ENCODE results near the gene OR2M3. TPM values are rescaled to one million over a fixed set of nuclear protein-coding genes. Genes with fewer than 3 reads are reported as not detected.

OR2M3 gene, protein sequence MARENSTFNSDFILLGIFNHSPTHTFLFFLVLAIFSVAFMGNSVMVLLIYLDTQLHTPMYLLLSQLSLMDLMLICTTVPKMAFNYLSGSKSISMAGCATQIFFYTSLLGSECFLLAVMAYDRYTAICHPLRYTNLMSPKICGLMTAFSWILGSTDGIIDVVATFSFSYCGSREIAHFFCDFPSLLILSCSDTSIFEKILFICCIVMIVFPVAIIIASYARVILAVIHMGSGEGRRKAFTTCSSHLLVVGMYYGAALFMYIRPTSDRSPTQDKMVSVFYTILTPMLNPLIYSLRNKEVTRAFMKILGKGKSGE
- not detected in 2 replicates for total RNA-seq

GRCh38 chr1:248196965-248197364 is at the start of gene OR2M3:
Gene OR2M3, plus strand, starts transcription at chr1:248197265. Its CDS starts 5,803 bp downstream, at chr1:248203068.

GRCh38 chr1:248174521-248174920 is 22.5 kb upstream of the OR2M3 start, which contains the start of gene OR2M2:
Gene OR2M2, plus strand, starts transcription at chr1:248174821. Its CDS starts 5,165 bp downstream, at chr1:248179986.

DNA sequence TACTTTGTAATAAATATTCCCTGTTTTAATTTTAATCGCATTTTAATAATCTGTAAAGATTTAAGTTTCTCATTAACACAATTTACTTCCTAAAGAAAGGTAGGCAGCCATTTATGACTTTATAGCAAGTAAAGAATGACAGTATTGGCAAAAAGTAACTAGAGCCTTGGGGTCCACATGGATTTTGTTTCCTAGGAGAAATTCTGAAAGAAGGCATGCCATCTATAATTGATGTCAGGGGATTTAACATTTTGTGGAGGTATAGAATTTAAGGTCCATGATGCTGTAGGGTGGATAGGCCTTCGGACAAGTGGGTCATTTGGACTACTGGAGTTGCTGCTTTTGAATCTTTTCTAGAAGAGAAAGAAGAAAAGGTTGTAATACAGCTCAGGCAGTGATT is 34.1 kb downstream of the OR2M3 start, which contains the start of gene OR2M4:
OR2M4 (plus strand) TSS at position 301 of the 400 bp plus-strand sequence. CDS start 7,512 bp downstream, outside the sequence.

Other genes starting within 250 kb of the OR2M3 start
- gene OR2L8, start 248.4 kb upstream of the OR2M3 start, total RNA-seq, result not detected in 2 replicates
- gene OR2AK2, start 232.0 kb upstream of the OR2M3 start, total RNA-seq, result not detected in 2 replicates
- gene OR2L5, start 183.6 kb upstream of the OR2M3 start, total RNA-seq, result not detected in 2 replicates
- not detected in 2 replicates for gene OR2L2, start 167.2 kb upstream of the OR2M3 start, total RNA-seq
- not detected in 2 replicates for gene OR2L3, start 150.4 kb upstream of the OR2M3 start, total RNA-seq
- 0.08 and 0.23 TPM in 2 replicates for gene OR2L13, start 102.1 kb upstream of the OR2M3 start, total RNA-seq
- not detected in 2 replicates for gene OR2M5, start 52.1 kb upstream of the OR2M3 start, total RNA-seq
- gene OR2M2, start 22.4 kb upstream of the OR2M3 start, total RNA-seq, result not detected in 2 replicates
- gene OR2M4, start 34.2 kb downstream of the OR2M3 start, total RNA-seq, result not detected in 2 replicates
- gene OR2T33, start 80.7 kb downstream of the OR2M3 start, total RNA-seq, result not detected in 2 replicates
- gene OR2T12, start 106.2 kb downstream of the OR2M3 start, total RNA-seq, result not detected in 2 replicates
- not detected in 2 replicates for gene OR2M7, start 127.3 kb downstream of the OR2M3 start, total RNA-seq
- gene OR14C36, start 151.5 kb downstream of the OR2M3 start, total RNA-seq, result not detected in 2 replicates
- gene OR2T4, start 164.4 kb downstream of the OR2M3 start, total RNA-seq, result not detected in 2 replicates
- gene OR2T6, start 178.5 kb downstream of the OR2M3 start, total RNA-seq, result not detected in 2 replicates
- not detected in 2 replicates for gene OR2T1, start 205.8 kb downstream of the OR2M3 start, total RNA-seq
- not detected in 2 replicates for gene OR2T2, start 248.4 kb downstream of the OR2M3 start, total RNA-seq